Stimulated activated naive CD8-positive, alpha-beta T cell treated with anti-CD3 and anti-CD28 coated beads, Interleukin-15, Interleukin-2, amounts not matched to agents 100 ng/mL and 50 ng/mL, for 24 hours (primary cell): ENCODE measurements around the gene FAM193B.
A peak's percentile ranks its signal among the peaks of the same experiment; 100 is the strongest.

Experiments used
- H3K27ac Mint-ChIP-seq: one replicate; pipeline ENCODE4 v1.8.0; 2021; ENCODE audit warnings: mild to moderate bottlenecking, mixed read lengths
- H3K27me3 Mint-ChIP-seq: one replicate; pipeline ENCODE4 v1.8.0; 2021; ENCODE audit warnings: mixed read lengths
- H3K36me3 Mint-ChIP-seq: one replicate; pipeline ENCODE4 v1.8.0; 2021; ENCODE audit warnings: low read depth, mixed read lengths
- H3K4me1 Mint-ChIP-seq: one replicate; pipeline ENCODE4 v1.8.0; 2021; ENCODE audit warnings: low read depth, mixed read lengths
- H3K4me3 Mint-ChIP-seq: one replicate; pipeline ENCODE4 v1.8.0; 2021; ENCODE audit warnings: mild to moderate bottlenecking, mixed read lengths
- H3K9me3 Mint-ChIP-seq: one replicate; pipeline ENCODE4 v1.8.0; 2021; ENCODE audit warnings: mixed read lengths

FAM193B gene

GRCh38 chr5:177496070-177496726, 58.2 kb downstream of the FAM193B start:
- peak overlapping the region; percentile 70 for H3K4me3 Mint-ChIP-seq
- peaks cover 13% of the 10 kb centered on the region for H3K27me3 Mint-ChIP-seq
- H3K9me3 Mint-ChIP-seq: no peaks in the 10 kb centered on the region
- no peak overlapping the region for H3K27ac Mint-ChIP-seq
- peaks cover 14% of the 10 kb centered on the region for H3K36me3 Mint-ChIP-seq
- peaks cover 47% of the 10 kb centered on the region for H3K4me1 Mint-ChIP-seq

DNA sequence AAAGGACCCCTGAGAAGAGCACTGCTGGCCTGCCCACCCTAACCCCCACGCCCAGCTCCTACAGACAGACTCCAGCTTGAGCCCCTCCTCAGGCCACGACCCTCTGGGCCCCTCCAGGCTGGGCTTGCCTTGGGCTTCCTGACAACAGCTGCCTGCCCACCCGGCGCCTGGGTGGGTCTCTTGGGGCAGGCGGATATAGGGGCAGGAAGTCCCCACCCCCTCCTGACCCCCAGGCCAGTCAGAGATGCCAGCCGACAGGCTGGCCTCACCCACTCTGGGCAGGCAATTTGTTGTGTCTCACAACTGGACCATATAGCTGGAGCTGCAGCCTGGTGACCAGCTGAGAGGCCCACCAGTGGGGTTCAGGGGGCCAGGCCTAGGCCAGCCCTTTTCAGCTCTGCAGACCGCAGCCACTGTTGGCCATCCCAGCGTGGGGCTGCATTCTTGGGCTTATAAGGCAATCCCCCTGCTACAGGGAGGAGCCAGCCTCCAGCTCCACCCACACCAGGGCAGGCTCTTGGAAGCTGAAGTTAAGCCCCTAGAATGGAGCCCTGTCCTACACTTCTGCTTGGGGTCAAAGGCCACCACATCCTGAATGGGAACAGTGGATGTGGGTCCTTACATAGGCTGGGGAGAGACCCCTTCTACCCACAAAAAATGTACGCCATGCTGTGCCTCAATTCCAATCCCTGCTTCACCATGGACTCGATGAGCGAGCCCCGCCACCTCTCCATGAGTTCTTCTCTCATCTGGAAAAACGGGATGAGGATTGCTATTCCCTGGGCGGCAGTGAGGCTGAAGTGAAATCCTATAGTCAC, 58.9 kb downstream of the FAM193B start:
- H3K4me1 Mint-ChIP-seq: peaks cover 44% of the 10 kb centered on the region
- H3K27me3 Mint-ChIP-seq: peaks cover 13% of the 10 kb centered on the region
- H3K4me3 Mint-ChIP-seq: peak overlapping the region; percentile 70
- peaks cover 16% of the 10 kb centered on the region for H3K36me3 Mint-ChIP-seq
- no peaks in the 10 kb centered on the region for H3K9me3 Mint-ChIP-seq
- H3K27ac Mint-ChIP-seq: no peak overlapping the region

DNA sequence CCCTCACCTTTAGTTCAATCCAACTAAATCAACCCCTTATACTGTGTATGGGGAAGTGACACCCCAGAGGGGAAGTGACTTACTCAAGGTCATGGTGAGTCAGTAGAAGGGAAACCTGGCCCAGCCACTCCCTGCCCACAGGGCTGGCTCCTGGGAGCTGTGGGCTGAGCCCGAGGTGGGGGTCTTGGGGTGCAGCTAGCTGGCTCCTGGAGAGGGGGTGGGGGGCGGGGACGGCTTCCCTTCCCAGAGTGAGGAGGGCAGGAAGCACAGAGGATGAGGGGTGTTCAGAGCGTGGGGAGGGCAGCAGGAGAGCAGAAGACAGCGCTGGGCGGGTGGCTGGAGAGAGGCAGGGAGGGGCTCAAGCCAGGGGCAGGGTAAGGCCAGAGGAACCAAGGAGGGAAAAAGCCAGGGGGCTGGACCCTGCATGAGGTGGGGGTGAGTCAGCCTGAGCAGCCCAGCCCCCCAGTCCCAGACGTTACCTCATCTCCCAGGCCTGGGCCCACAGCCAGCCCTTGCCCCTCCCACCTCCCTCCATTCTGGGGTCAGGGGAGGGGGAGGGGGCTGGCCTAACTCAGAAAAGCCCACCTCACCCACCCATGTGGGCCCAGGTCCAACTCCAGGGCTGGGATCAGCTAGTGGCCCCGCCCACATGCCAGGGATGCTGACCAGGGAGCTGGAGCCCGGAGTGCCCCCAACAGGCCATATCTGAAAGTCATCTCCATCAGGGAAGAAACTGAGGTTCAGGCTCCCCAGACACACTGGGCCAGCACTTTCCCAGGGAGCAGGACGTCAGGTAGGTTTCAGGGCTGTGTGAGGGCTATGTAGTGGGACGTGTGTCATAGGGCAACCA, 59.8 kb downstream of the FAM193B start:
- H3K27ac Mint-ChIP-seq: peak overlapping the region; percentile 65
- H3K9me3 Mint-ChIP-seq: no peaks in the 10 kb centered on the region
- peaks cover 20% of the 10 kb centered on the region for H3K36me3 Mint-ChIP-seq
- H3K4me3 Mint-ChIP-seq: peak overlapping the region; percentile 37
- H3K4me1 Mint-ChIP-seq: peaks cover 44% of the 10 kb centered on the region
- peaks cover 10% of the 10 kb centered on the region for H3K27me3 Mint-ChIP-seq

GRCh38 chr5:177493795-177494345, 60.5 kb downstream of the FAM193B start:
- Mint-ChIP-seq H3K27ac (peak overlapping the region; percentile 65), H3K4me3 (peak overlapping the region; percentile 37)

DNA sequence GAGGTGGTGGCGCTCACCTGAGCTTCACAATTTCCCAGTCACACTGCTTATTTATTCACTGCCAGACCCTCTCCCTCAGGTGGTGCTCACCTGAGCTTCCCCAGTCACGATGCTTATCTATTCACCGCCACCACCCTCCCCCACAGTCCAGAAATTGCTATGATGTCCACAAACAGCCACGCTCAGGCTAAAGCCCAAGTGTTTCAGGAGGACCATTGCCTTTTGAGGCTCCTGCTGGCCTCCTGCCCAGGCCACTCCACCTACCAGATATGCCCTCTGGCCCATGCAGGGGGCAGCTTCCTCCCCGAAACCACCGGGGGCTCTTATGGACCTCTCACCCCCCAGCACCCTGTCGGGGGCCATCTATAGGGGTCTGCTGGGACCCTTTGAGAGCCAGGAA, 61.5 kb downstream of the FAM193B start:
- Mint-ChIP-seq H3K9me3 (no peaks in the 10 kb centered on the region), H3K36me3 (peaks cover 20% of the 10 kb centered on the region), H3K4me3 (no peak overlapping the region), H3K4me1 (peaks cover 34% of the 10 kb centered on the region), H3K27me3 (no peaks in the 10 kb centered on the region), H3K27ac (no peak overlapping the region)

More at GRCh38 chr5:177493795-177494345, 60.5 kb downstream of the FAM193B start:
- Mint-ChIP-seq H3K9me3 (no peaks in the 10 kb centered on the region), H3K4me1 (peaks cover 44% of the 10 kb centered on the region), H3K27me3 (peaks cover 7% of the 10 kb centered on the region), H3K36me3 (peaks cover 20% of the 10 kb centered on the region)

- no peaks in the 10 kb centered on the region for H3K9me3 Mint-ChIP-seq
- peaks cover 24% of the 10 kb centered on the region for H3K36me3 Mint-ChIP-seq
- H3K27me3 Mint-ChIP-seq: no peaks in the 10 kb centered on the region
- H3K4me3 Mint-ChIP-seq: no peak overlapping the region
- H3K4me1 Mint-ChIP-seq: peaks cover 32% of the 10 kb centered on the region
- H3K27ac Mint-ChIP-seq: no peak overlapping the region
These were observed 62.2 kb downstream of the FAM193B start for GRCh38 chr5:177491983-177492746.

GRCh38 chr5:177491429-177491945, 62.9 kb downstream of the FAM193B start:
- peaks cover 32% of the 10 kb centered on the region for H3K4me1 Mint-ChIP-seq
- peaks cover 26% of the 10 kb centered on the region for H3K36me3 Mint-ChIP-seq
- H3K4me3 Mint-ChIP-seq: no peak overlapping the region
- H3K27me3 Mint-ChIP-seq: no peaks in the 10 kb centered on the region
- no peak overlapping the region for H3K27ac Mint-ChIP-seq
- H3K9me3 Mint-ChIP-seq: no peaks in the 10 kb centered on the region

GRCh38 chr5:177490992-177491391, 63.4 kb downstream of the FAM193B start:
- Mint-ChIP-seq H3K4me1 (peaks cover 28% of the 10 kb centered on the region), H3K27me3 (no peaks in the 10 kb centered on the region), H3K27ac (no peak overlapping the region), H3K36me3 (peaks cover 30% of the 10 kb centered on the region), H3K4me3 (no peak overlapping the region), H3K9me3 (no peaks in the 10 kb centered on the region)

DNA sequence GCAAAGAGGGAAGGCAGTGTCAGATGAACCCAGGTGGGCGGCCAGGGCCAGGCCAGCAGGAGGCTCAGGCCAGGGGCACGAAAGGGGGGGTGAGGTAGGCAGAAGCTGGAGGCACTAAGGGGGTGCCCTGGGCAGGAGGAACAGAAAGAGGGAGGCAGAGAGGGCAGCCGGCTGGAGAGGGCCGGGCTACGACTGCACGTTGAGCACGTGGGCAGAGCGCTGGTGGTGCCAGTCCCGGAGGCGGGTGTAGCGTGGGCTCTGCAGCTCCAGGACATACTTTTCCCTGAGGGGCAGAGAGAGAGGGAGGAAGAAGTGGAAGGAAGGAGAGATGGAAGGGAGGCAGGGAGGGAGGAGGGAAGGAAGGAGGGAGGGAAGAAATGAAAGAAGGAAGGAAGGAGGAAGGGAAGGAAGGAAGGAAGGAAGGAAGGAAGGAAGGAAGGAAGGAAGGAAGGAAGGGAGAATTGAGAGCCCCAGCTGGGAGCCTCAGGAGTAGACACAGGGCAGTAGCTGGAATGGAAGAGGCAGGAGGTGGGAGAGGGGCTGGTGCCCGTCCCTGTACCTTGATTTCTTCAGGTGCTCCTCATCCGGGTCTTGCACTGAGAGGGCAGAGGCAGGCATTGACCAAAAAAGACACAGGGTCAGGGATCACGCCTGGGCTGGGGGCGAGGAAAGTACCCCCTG, 63.9 kb downstream of the FAM193B start:
- peaks cover 23% of the 10 kb centered on the region for H3K4me1 Mint-ChIP-seq
- H3K9me3 Mint-ChIP-seq: no peaks in the 10 kb centered on the region
- H3K4me3 Mint-ChIP-seq: no peak overlapping the region
- H3K27ac Mint-ChIP-seq: no peak overlapping the region
- peaks cover 30% of the 10 kb centered on the region for H3K36me3 Mint-ChIP-seq
- no peaks in the 10 kb centered on the region for H3K27me3 Mint-ChIP-seq

DNA sequence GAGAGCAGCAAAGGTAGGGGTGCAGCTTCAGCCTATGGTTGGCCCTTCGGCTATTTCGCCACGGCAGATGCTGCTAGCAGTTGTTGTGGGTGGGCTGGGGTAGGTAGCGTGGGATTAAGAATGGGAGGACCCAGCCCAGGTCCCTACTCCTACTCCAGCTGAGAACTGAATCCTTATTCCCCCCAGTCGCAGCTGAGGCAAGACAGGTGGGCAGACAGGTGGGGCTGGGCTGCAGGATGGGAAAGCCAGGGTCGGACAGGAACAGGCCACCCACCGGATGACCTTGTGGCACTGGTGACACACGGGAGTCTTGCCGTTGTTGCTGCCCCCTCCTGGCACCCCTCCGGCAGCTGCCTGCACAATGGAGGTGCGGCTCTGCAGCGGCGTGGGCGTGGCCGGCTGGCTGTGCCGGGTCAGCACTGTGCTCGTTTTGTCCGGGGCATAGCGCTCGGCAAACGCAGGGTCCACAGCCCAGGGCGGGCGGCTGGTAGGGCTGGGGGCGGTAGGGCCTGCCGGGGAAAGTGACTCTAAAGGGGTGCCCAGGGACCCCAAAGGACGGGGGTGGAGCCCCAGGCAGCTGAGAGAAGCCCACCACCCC, 65.1 kb downstream of the FAM193B start:
- Mint-ChIP-seq H3K36me3 (peaks cover 30% of the 10 kb centered on the region), H3K9me3 (no peaks in the 10 kb centered on the region), H3K27me3 (no peaks in the 10 kb centered on the region), H3K4me1 (peaks cover 10% of the 10 kb centered on the region), H3K4me3 (no peak overlapping the region), H3K27ac (no peak overlapping the region)

- Mint-ChIP-seq H3K36me3 (peaks cover 23% of the 10 kb centered on the region), H3K4me3 (no peak overlapping the region), H3K27me3 (no peaks in the 10 kb centered on the region), H3K27ac (no peak overlapping the region), H3K9me3 (no peaks in the 10 kb centered on the region), H3K4me1 (no peaks in the 10 kb centered on the region)
These were observed 66.4 kb downstream of the FAM193B start for GRCh38 chr5:177487975-177488374.

- Mint-ChIP-seq H3K9me3 (no peaks in the 10 kb centered on the region), H3K27me3 (no peaks in the 10 kb centered on the region), H3K4me1 (no peaks in the 10 kb centered on the region), H3K4me3 (no peak overlapping the region), H3K27ac (no peak overlapping the region), H3K36me3 (peaks cover 18% of the 10 kb centered on the region)
These were observed 67.2 kb downstream of the FAM193B start for GRCh38 chr5:177487144-177487543.

GRCh38 chr5:177486256-177486655, 68.1 kb downstream of the FAM193B start:
- H3K4me1 Mint-ChIP-seq: no peaks in the 10 kb centered on the region
- peaks cover 16% of the 10 kb centered on the region for H3K36me3 Mint-ChIP-seq
- no peak overlapping the region for H3K27ac Mint-ChIP-seq
- no peaks in the 10 kb centered on the region for H3K9me3 Mint-ChIP-seq
- H3K4me3 Mint-ChIP-seq: no peak overlapping the region
- H3K27me3 Mint-ChIP-seq: no peaks in the 10 kb centered on the region
